Upper lobe of left lung (tissue), 4 donors: ENCODE data around the gene CLSTN2.

ENCODE experiments used
- CTCF ChIP-seq, 6 experiments: fragments of 450-650 bp in 4 of 6; fragments of 200-600 bp in 2 of 6; sonication (generic) in 2 of 6; IDR thresholded peaks; one replicate each; pipeline ENCODE4 v1.5.1; 2016 to 2019; ENCODE audit warnings: antibody characterized with exemption in 6 of 6
- EP300 ChIP-seq, 4 donors: sonication (generic); formaldehyde crosslinking; IDR thresholded peaks; one replicate each; pipeline ENCODE4 v1.5.1; 2017; ENCODE audit warnings: antibody characterized with exemption in 4 of 4, control low read depth in 2 of 4
- POLR2A ChIP-seq, 4 donors: fragments of 450-650 bp; IDR thresholded peaks; one replicate each; pipeline ENCODE4 v1.5.1; 2016 to 2017; ENCODE audit warnings: antibody characterized with exemption in 4 of 4, mild to moderate bottlenecking in 2 of 4
- POLR2AphosphoS5 ChIP-seq, 2 donors: sonication (generic); formaldehyde crosslinking; IDR thresholded peaks; one replicate each; pipeline ENCODE4 v1.5.1; 2017; ENCODE audit warnings: antibody characterized with exemption in 2 of 2

- TF ChIP-seq CTCF (IDR thresholded peaks at IDR 0.05) (no peak), EP300 (IDR thresholded peaks at IDR 0.05) (no peak), POLR2AphosphoS5 (IDR thresholded peaks at IDR 0.05) (no peak), POLR2A (IDR thresholded peaks at IDR 0.05) (no peak)
Observed at GRCh38 chr3:140131895-140132294, 196.9 kb downstream of the CLSTN2 start.
